COLO829 (cell line): ENCODE measurements around the gene FOXO6.

Experiments
- DNase-seq: peaks from one replicate; pipeline ENCODE4 v3.0.0; 2012; ENCODE audit warnings: low spot score

FOXO6 gene

DNA sequence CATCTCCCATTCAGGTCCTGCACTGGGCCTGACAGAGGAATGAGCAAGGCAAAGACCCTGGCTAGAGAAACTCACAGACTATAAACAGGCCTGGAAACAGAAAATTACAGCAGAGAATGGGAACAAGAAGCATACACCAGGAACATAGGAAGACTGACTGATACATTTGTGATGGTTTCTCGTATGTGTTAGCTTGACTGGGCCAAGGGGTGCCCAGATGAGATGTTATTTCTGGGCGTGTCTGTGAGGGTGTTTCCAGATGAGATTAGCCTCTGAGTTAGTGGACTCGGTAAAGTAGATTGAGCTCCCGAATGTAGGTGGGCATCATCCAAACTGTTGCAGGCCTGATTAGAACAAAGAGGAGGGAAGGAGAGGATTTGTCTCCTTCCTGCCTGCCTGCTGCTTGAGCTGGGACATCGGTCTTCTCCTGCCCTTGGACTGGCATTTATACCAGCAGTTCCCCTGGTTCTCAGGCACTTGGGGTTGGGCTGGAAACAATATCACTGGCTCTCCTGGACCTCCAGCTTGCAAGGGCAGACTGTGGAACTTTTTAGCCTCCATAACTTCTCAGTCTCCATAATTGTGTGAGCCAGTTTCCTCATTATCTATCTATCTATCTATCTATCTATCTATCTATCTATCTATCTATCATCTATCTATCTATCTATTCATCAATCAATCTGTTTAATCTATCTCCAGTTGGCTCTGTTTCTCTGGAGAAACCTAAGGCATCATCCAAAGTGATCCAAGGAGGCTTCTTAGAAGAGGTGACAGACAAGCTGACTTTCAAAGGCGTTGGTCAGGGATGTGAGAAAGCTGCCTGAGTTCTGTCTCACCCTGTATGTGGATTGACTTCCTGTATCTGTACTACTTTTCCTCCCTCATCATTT, 9.7 kb upstream of the FOXO6 start:
- no peak for DNase-seq

DNA sequence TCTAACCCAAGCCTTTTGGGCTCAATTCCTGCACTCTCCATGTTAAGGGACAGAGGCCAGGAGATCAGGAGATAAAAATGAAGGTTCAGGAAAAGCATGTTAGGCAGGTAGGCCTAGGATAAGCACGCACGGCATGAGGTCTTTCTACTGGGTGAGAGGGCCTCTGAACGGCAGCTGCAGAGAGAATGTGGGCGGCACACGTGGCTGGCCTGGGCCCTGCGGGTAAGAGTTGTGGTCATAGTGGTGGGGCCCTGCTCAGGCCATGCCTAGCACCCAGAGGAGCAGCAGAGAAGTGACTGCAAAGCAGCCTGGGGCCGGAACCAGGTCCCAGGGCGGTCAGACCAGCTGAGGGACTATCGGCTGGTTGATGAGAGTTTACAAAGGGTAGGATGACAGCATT, 7.5 kb upstream of the FOXO6 start:
- no peak for DNase-seq

DNA sequence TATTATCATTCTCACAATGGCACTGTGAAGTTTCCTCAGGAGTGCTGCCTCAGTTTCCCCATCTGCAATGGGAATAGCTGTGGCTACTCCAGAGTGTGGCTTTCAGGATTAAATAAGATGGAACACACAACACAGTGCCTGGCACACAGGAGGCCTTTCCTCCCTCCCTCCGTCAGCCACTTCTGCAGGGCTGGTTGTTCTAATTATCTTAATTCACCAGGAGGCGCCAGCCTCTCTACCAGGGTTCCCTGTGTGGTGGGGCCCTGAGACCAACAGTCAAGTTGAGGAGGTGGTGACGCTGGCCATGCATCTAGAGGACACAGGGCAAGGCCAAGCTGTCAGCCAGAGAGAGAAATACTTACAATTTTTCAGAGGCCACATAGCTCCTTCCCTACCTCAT, 6.3 kb upstream of the FOXO6 start:
- DNase-seq, result no peak

DNA sequence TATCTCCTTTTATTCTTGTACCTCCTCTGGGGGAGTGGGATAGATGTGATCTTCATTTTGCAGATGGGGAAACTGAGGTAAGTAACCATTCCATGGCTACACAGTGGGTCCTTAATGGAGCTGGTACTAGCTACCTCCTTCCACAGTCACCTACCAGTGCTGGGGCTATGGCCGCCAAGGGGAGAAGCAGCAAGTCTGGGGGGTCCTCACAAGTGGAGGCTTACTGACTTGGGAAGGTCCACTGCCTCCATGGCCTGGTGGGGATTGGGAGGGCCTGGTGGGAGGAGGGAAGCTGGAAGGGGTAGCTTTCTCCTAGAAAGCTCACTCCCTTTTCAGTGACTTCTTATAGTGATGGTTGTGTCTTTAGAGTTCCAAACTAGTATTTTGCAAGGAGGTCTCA, 5.9 kb upstream of the FOXO6 start:
- no peak for DNase-seq

DNA sequence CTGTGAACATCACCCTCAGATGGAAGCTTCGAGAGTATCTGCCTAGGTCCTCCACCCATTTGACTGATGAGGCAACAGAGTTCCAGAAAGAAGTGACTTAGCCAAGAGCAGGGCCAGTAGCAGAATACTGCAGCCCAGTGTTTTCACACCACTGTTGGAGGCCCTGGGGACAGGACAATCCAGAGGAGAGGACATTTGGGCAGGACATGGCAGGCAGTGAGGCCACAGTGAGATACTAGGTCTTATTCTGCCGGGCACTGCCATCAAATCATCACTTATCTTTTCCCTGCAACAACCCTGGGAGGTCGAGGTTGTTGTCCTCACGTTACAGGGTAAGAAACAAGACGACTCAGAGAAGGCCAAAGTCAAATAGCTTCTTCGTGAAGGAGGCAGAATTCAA, 5.5 kb upstream of the FOXO6 start:
- DNase-seq, result no peak

- DNase-seq, result no peak
Observed at GRCh38 chr1:41356752-41357151, 4.5 kb upstream of the FOXO6 start.

DNA sequence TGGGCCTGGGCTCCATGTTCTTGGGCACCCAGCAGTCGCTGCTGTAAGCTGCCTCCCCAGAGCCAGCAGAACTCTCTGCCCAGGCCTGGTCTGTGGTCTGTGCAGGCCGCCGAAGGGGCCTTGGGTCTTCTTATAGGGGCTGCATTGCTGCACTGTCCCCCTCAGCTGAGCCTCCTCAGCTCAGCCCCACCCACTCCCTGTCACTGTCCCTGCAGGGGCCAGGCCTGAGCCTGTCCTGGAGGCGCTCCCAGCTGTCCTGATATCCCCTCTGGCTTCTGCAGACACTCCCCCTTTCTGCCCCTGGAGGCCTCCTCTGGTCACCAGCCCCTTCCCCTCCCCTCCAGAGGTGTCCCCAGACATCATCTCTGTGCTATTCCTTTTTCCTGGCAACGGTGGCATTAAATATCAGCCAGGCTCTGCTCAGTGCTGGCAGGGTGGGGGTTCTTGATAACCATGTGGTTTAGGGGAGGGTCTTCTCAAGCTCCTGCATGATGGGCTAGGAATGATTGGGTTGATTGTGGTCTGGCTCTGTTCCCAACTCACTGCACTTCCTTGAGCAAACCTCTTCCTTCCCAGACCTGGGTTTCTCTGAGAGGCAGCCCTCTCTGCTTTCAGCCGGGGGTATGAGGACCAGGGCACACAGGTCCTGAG, 3.7 kb upstream of the FOXO6 start:
- no peak for DNase-seq

DNA sequence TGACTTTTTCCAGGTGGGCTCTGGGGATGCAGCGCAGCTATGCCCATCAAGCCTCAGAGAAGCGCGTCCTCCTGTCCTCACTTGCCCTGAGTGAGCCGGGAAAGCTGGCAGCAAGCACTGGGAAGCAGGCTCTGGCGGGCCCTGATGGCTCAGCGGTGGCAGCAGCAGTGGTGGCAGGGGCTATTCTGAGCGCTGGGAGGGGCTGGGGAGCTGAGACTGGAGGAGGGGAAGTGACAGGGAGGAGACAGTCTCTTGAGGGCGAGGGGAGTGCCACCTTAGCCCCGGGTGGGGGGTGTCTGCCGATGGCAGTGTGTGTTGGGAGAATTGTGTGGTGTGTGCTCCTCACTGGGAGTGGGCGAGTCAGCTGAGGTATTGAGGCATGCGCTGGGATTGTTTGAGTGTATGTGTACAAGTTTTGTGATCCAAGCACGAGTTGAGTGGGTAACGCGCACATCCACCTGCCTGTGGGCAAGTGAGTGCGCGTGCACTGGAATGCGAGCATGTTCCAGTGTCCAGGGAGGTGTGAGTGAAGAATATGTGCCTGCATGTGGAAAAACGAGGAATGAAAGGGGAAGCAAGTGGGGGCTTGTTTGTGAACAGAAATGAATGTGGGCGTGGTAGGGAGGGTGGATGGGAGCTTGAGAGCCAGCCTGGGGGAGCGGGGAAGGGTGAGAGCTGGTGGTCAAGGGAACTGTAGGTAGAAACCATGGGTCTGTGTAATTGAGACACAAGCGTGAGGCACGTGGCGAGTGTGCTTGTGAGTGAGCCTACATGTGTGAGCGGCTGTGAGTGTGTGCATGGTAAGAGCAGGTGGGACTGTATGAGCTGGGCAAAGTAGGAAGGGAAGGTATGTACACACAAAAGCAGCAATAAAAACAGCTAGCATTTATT, 2.9 kb upstream of the FOXO6 start:
- DNase-seq, result no peak

- no peak for DNase-seq
Observed at GRCh38 chr1:41359211-41360073, 1.8 kb upstream of the FOXO6 start.

- no peak for DNase-seq
Observed at GRCh38 chr1:41360074-41360785, 1.0 kb upstream of the FOXO6 start.

- no peak for DNase-seq
Observed at GRCh38 chr1:41361495-41362356, 492 bp downstream of the FOXO6 start.

- DNase-seq, result no peak
Observed at GRCh38 chr1:41362357-41362721, 1.1 kb downstream of the FOXO6 start.

GRCh38 chr1:41362749-41363590, 1.7 kb downstream of the FOXO6 start:
- DNase-seq, result no peak

GRCh38 chr1:41363591-41364320, 2.5 kb downstream of the FOXO6 start:
- DNase-seq, result no peak

DNA sequence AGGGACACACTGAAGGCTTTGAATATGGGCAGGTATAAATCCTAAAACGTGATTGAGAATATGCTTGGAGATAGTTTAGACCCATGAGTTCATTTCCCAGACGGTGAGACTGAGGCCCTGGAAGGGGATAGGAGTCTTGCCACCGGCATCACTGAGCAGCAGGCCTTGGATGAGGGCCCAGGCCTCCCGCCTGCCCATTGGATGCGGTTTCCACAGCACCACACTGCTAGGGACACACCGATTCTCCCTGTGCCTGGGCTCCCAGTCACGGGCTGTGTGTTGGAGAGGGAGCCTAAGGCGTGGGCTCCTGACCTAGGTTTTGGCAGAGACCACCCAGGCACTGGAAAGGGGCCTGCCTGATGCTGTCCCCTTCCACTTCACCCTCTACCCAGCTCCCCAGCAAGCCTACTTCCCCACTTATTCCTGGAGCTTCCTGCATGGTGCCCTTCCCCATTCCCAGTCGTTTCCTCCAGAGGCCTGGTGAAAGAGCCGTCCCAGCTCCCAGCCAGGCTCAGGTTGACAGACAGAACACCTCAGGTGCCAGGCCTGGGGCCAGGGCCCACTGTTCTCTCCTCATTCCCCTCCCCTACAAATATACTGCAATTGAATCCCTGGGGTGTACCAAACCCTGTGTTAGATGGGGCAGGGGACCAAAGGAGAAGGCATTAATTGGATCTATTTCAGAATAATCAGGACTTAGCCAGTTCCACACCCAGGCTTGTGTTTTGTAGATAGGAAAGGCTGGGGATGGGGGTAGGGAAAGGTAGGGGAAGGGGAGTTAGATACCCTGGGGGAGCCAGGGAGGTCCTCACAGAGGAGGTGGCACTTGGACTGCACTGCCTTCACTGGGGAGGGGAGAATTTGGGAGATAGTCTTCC, 3.4 kb downstream of the FOXO6 start:
- DNase-seq, result no peak

GRCh38 chr1:41365320-41365633, 4.0 kb downstream of the FOXO6 start:
- DNase-seq, result no peak

DNA sequence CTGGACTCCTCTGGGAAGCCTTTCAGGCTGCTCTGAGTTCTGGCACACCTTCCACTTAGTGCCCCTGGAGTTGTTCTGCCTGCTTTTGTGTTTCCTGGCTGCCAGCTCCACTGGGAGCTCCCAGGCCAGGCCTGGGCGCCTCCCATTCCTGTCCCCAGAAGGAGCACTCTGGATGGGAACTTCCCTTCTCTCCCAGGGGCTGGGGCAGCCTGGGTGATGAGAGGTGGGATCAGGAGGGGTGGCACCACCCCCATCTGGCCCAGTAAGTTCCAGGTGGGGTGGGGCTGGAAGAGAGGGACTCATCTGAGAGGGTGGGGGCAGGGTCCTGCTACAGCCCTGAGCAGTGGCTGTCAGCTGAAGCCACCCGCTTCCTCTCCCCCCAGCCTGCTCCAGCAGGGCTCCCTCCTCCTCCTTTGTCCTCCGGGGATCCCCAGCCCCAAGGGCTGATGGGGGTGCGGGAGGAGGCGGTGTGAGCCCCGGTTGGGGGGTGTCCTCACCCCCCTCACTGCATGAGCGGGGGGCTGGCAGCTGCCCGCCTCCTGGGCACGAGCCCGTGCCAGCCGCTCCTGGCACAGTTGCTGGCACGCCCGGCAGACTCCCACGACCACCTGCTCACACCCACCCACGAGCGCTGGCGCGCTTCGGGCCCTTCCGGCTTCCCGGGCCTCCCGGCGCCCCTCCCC, 4.7 kb downstream of the FOXO6 start:
- DNase-seq, result no peak
